ENCODE results near the gene DAGLA.

GRCh38 chr11:61682093-61682732 lies 2.0 kb downstream of the DAGLA start:
- TF ChIP-seq POLR2A (IDR thresholded peaks at IDR 0.05): no peak
- no peak for TF ChIP-seq CTCF (IDR thresholded peaks at IDR 0.05)
